K562 (cell line): ENCODE measurements around the gene PARD6B. TPM values are rescaled to one million over a fixed set of nuclear protein-coding genes. Genes with fewer than 3 reads are reported as not detected.

Experiments used
- AFF4 ChIP-seq: sonication (generic); formaldehyde crosslinking; IDR thresholded peaks from 2 replicates; pipeline ENCODE4 v1.8.0; 2023; ENCODE audit warnings: mild to moderate bottlenecking, missing genetic modification reagents
- ATF7 ChIP-seq: fragments of 450-650 bp; IDR thresholded peaks from 2 replicates; pipeline ENCODE4 v1.7.1; 2014; ENCODE audit warnings: mild to moderate bottlenecking, moderate library complexity
- BACH1 ChIP-seq: fragments of 200-800 bp; sonication (Bioruptor generic); IDR thresholded peaks from 2 replicates; pipeline ENCODE4 v1.6.1; 2016; ENCODE audit warnings: missing genetic modification characterization, missing compliant biosample characterization
- CBX3 ChIP-seq, 2 experiments: IDR thresholded peaks; 1 replicate in 1 of 2; 2 replicates in 1 of 2; pipeline ENCODE4 v1.6.1; 2012; ENCODE audit warnings: inconsistent platforms in 2 of 2, low read length in 2 of 2, borderline replicate concordance in 1 of 2, control low read depth in 1 of 2
- CHD2 ChIP-seq: IDR thresholded peaks from 2 replicates; pipeline ENCODE4 v1.6.1; 2011; ENCODE audit warnings: low read depth, low read length
- CREB1 ChIP-seq, 2 experiments: sonication (generic) in 1 of 2; formaldehyde crosslinking in 1 of 2; IDR thresholded peaks; 2 replicates each; pipeline versions ENCODE4 v1.6.1 to v1.8.0; 2012 to 2022; ENCODE audit warnings: inconsistent platforms in 1 of 2, mild to moderate bottlenecking in 1 of 2, missing genetic modification reagents in 1 of 2, moderate library complexity in 1 of 2
- ELK3 ChIP-seq: fragments of 450-650 bp; formaldehyde crosslinking; IDR thresholded peaks from 2 replicates; pipeline ENCODE4 v1.4.0; 2020; ENCODE audit warnings: mild to moderate bottlenecking
- EP300 ChIP-seq: IDR thresholded peaks from 2 replicates; pipeline ENCODE4 v1.6.1; 2012; ENCODE audit warnings: low read length, improper control_type of control experiment
- ESRRB ChIP-seq: fragments of 250-450 bp; sonication (Bioruptor Pico); IDR thresholded peaks from 2 replicates; pipeline ENCODE4 v1.5.0; 2020; ENCODE audit warnings: mild to moderate bottlenecking, moderate library complexity, borderline replicate concordance
- EZH2 ChIP-seq: IDR thresholded peaks from 2 replicates; pipeline ENCODE4 v1.6.1; 2012; ENCODE audit warnings: low read depth, mild to moderate bottlenecking, inconsistent platforms, low read length, borderline replicate concordance
- HNRNPH1 ChIP-seq: fragments of 200-400 bp; formaldehyde crosslinking; optimal IDR thresholded peaks from 2 replicates; pipeline ENCODE3; 2017; ENCODE audit warnings: low read depth, mild to moderate bottlenecking, low read length, moderate library complexity
- HNRNPLL ChIP-seq: fragments of 200-400 bp; formaldehyde crosslinking; IDR thresholded peaks from 2 replicates; pipeline ENCODE4 v1.6.1; 2017; ENCODE audit warnings: low read length, low read depth, mild to moderate bottlenecking; ENCODE audit not compliant: poor library complexity, severe bottlenecking
- KAT7 ChIP-seq: sonication (generic); formaldehyde crosslinking; IDR thresholded peaks from 2 replicates; pipeline ENCODE4 v1.8.0; 2022; ENCODE audit warnings: missing genetic modification reagents, mild to moderate bottlenecking, borderline replicate concordance
- SREBF2 ChIP-seq: sonication (generic); formaldehyde crosslinking; IDR thresholded peaks from 2 replicates; pipeline ENCODE4 v1.4.0; 2020; ENCODE audit warnings: mild to moderate bottlenecking, missing genetic modification reagents
- polyA plus RNA-seq, 8 experiments: library from polyadenylated mRNA; depleted of rRNA in 4 of 8; stranded (reverse) in 5 of 8; unstranded in 3 of 8; fragments of >200 nt; fragmentation: Nextera tagmentation in 2 of 8; fragmentation: Illumina TruSeq in 1 of 8; extraction: Ambion mirVana in 2 of 8; extraction: Trizol in 1 of 8; gene quantifications; 2 replicates each; pipeline versions ENCODE4 v1.2.1 to v1.2.3, GENCODE V29; 2011 to 2014; ENCODE audit warnings: inconsistent platforms in 1 of 8, missing spikeins in 1 of 8
- total RNA-seq, 7 experiments: library from RNA; depleted of rRNA in 6 of 7; stranded (reverse); fragments of >200 nt in 6 of 7; fragmentation: Illumina TruSeq in 2 of 7; extraction: Trizol in 2 of 7; gene quantifications; 2 replicates each; pipeline versions ENCODE4 v1.2.1 to v1.2.3, GENCODE V29; 2011 to 2021; ENCODE audit warnings: low replicate concordance in 1 of 7
- TF ChIP-seq, protein P1 (sequence below): fragments of 450-650 bp; formaldehyde crosslinking; conservative IDR thresholded peaks from 2 replicates; pipeline ENCODE4 v1.4.0; 2022; ENCODE audit warnings: mild to moderate bottlenecking, missing genetic modification characterization
- TF ChIP-seq, protein P2 (sequence below): IDR thresholded peaks from 3 replicates; pipeline ENCODE4 v1.6.1; 2011; ENCODE audit warnings: borderline replicate concordance, mild to moderate bottlenecking, moderate library complexity; ENCODE audit not compliant: insufficient read length; ENCODE audit errors: extremely low read depth

The PARD6B gene
- total and polyA plus RNA-seq, 9 of the 15 experiments (the other 6 are each of a cell fraction or from before 2014, with no cell fraction given) = 1.7 to 12.3 (median 5.5) TPM

DNA sequence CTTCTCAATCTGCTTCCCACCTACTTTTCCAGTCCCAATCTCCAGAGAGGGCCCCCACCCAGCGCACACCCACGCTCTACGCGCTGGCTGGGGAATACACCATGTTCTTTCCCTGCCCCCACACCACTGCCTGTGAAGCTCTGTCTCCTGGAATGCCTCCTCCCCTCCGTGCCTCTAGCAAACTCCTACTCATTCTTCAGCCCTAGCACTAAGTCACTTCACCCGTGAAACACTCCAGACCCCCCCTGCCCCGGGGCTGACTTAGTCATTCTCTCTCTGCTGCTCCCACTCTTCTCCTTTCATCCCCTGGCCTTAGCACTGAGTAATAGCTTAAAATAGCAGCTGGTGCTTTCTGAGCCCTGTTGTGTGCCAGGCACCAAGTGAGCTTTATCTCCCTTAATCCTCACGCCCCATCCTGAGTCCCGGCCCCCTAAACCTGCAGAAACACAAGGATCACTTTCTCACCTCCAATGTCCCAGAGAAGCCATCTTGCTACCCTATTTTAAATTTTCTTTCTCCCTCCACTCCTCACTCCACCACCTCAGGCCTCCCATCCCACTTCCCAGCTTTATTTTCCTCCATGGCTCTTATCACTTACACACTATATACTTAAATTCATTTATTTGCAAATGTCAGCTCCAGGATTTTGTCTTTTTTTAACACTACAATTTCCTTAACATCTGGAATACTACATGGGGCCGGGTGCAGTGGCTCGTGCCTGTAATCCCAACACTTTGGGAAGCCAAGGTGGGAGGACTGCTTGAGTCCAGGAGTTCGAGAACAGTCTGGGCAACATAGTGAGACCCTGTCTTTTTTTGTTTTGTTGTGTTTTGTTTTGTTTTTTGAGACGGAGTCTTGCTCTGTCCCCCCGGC lies 6.3 kb upstream of the PARD6B start (continued):
- TF ChIP-seq ATF7 (peak; percentile 34; the same call in 1 of the 2 replicates), HNRNPH1 (no peak), CREB1 (IDR thresholded peaks at IDR 0.05) (peak; percentile 34; the same call in 1 of the 2 replicates), CREB1 (CRISPR knock-in tag; IDR thresholded peaks at IDR 0.05) (no peak), BACH1 (peak; percentile 76; the same call in 1 of the 2 replicates), SREBF2 (CRISPR knock-in tag) (no peak), CBX3 (IDR thresholded peaks at IDR 0.05; ENCODE audit: borderline replicate concordance in 1 of 2, low read length in 2 of 2) (peak in 1 of 2 experiments; percentile 53; a peak in 1 of 3 replicates), AFF4 (CRISPR knock-in tag) (no peak), EP300 (peak; percentile 56; the same call in 1 of the 2 replicates), ELK3 (no peak), EZH2 (no peak), KAT7 (CRISPR knock-in tag) (peak; percentile 49; the same call in 1 of the 2 replicates), ESRRB (CRISPR knock-in tag) (no peak), HNRNPLL (peak; percentile 50), CHD2 (0 out of 2 replicates have a peak, but pooled peaks have one; percentile 41)
- TF ChIP-seq, protein P1, sequence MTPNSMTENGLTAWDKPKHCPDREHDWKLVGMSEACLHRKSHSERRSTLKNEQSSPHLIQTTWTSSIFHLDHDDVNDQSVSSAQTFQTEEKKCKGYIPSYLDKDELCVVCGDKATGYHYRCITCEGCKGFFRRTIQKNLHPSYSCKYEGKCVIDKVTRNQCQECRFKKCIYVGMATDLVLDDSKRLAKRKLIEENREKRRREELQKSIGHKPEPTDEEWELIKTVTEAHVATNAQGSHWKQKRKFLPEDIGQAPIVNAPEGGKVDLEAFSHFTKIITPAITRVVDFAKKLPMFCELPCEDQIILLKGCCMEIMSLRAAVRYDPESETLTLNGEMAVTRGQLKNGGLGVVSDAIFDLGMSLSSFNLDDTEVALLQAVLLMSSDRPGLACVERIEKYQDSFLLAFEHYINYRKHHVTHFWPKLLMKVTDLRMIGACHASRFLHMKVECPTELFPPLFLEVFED = no peak
- TF ChIP-seq, protein P2, sequence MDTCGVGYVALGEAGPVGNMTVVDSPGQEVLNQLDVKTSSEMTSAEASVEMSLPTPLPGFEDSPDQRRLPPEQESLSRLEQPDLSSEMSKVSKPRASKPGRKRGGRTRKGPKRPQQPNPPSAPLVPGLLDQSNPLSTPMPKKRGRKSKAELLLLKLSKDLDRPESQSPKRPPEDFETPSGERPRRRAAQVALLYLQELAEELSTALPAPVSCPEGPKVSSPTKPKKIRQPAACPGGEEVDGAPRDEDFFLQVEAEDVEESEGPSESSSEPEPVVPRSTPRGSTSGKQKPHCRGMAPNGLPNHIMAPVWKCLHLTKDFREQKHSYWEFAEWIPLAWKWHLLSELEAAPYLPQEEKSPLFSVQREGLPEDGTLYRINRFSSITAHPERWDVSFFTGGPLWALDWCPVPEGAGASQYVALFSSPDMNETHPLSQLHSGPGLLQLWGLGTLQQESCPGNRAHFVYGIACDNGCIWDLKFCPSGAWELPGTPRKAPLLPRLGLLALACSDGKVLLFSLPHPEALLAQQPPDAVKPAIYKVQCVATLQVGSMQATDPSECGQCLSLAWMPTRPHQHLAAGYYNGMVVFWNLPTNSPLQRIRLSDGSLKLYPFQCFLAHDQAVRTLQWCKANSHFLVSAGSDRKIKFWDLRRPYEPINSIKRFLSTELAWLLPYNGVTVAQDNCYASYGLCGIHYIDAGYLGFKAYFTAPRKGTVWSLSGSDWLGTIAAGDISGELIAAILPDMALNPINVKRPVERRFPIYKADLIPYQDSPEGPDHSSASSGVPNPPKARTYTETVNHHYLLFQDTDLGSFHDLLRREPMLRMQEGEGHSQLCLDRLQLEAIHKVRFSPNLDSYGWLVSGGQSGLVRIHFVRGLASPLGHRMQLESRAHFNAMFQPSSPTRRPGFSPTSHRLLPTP = no peak
